GM12878 (cell line): Measurements from ENCODE around the gene NUP62. TPM values are rescaled to one million over a fixed set of nuclear protein-coding genes. Genes with fewer than 3 reads are reported as not detected.

Experiments used
- ATAC-seq: fragments of 200-7000 bp; cut with Tn5 transposase; 3 replicates; pipeline ENCODE4 v1.9.1; 2020; ENCODE audit warnings: mild to moderate bottlenecking, moderate library complexity
- BruUV-seq: library from RNA; stranded (reverse); fragments of 400-500 nt; replicated peaks from 2 replicates; lab custom pipeline; 2021; lab: Mats Ljungman, UMichigan
- CTCF ChIA-PET: fragments of 300-600 bp; sonication (Branson Sonifier 250); formaldehyde crosslinking; extraction: SDS; loops from one replicate; lab custom pipeline; 2021; ENCODE audit warnings: inconsistent platforms; lab: Yijun Ruan, JAX
- POLR2A ChIA-PET: fragments of 350-600 bp; formaldehyde crosslinking; extraction: SDS; loops from one replicate; lab custom pipeline; 2021; ENCODE audit warnings: inconsistent platforms; lab: Charles Lee
- RAD21 ChIA-PET: fragments of 300-600 bp; sonication (Branson Sonifier 250); formaldehyde crosslinking; loops from one replicate; lab custom pipeline; 2023; ENCODE audit warnings: antibody characterized with exemption; ENCODE audit not compliant: unreplicated experiment; lab: Charles Lee
- SMC1A ChIA-PET: fragments of 300-600 bp; sonication (Branson Sonifier 250); formaldehyde crosslinking; loops from one replicate; lab custom pipeline; 2023; ENCODE audit not compliant: unreplicated experiment, uncharacterized antibody; lab: Charles Lee
- DNase-seq: peaks from one replicate; pipeline ENCODE4 v3.0.0-alpha.2; 2011; ENCODE audit warnings: low read depth, low spot score
- FAIRE-seq: peaks from 3 replicates; lab custom pipeline; 2011; peaks lifted over from hg19 to GRCh38; lab: Jason Lieb, UNC
- H2AFZ ChIP-seq: 2 replicates; pipeline ENCODE4 v1.6.0; 2011; ENCODE audit warnings: low read depth, low read length, control low read depth; ENCODE audit not compliant: control insufficient read depth
- H3K27ac ChIP-seq: 2 replicates; pipeline ENCODE4 v1.5.1; 2011; ENCODE audit warnings: control low read depth; ENCODE audit not compliant: control insufficient read depth, insufficient read depth
- H3K27me3 ChIP-seq, 2 experiments: replicated peaks in 1 of 2; 2 replicates each; pipeline versions ENCODE4 v1.6.0 to v1.6.1; 2011; ENCODE audit warnings: low read length in 1 of 2; ENCODE audit not compliant: control insufficient read depth in 2 of 2, insufficient read depth in 2 of 2
- H3K36me3 ChIP-seq, 2 experiments: 2 replicates each; pipeline ENCODE4 v1.5.1; 2011; ENCODE audit warnings: low read length in 1 of 2; ENCODE audit not compliant: control insufficient read depth in 2 of 2, insufficient read depth in 2 of 2
- H3K4me1 ChIP-seq: 2 replicates; pipeline ENCODE4 v1.6.1; 2011; ENCODE audit warnings: mild to moderate bottlenecking, low read length, moderate library complexity, mixed read lengths; ENCODE audit not compliant: control insufficient read depth, insufficient read depth
- H3K4me2 ChIP-seq: 2 replicates; pipeline ENCODE4 v1.6.0; 2011; ENCODE audit warnings: control low read depth; ENCODE audit not compliant: control insufficient read depth, insufficient read depth
- H3K4me3 ChIP-seq: fragments of 200-600 bp; sonication (generic); 2 replicates; pipeline ENCODE4 v1.5.1; 2016
- H3K79me2 ChIP-seq: 2 replicates; pipeline ENCODE4 v1.6.0; 2011; ENCODE audit warnings: low read length; ENCODE audit not compliant: control insufficient read depth, insufficient read depth
- H3K9ac ChIP-seq: 2 replicates; pipeline ENCODE4 v1.8.0; 2011; ENCODE audit warnings: low read length, control low read depth, mixed read lengths; ENCODE audit not compliant: control insufficient read depth, insufficient read depth
- H3K9me3 ChIP-seq: replicated peaks from 3 replicates; pipeline ENCODE4 v1.5.1; 2011; ENCODE audit warnings: mild to moderate bottlenecking, low read length; ENCODE audit not compliant: control insufficient read depth, insufficient read depth
- H4K20me1 ChIP-seq: 2 replicates; pipeline ENCODE4 v1.6.0; 2011; ENCODE audit not compliant: control insufficient read depth, insufficient read depth
- ATF7 ChIP-seq: fragments of 450-650 bp; IDR thresholded peaks from 2 replicates; pipeline ENCODE4 v1.6.1; 2016; ENCODE audit warnings: low read depth, mild to moderate bottlenecking
- BCLAF1 ChIP-seq: fragments of 450-650 bp; IDR thresholded peaks from 2 replicates; pipeline ENCODE4 v1.6.1; 2017; ENCODE audit warnings: antibody characterized with exemption, mild to moderate bottlenecking, moderate library complexity
- BHLHE40 ChIP-seq, 2 experiments: fragments of 450-650 bp in 1 of 2; IDR thresholded peaks; 2 replicates each; pipeline ENCODE4 v1.6.1; 2011 to 2017; ENCODE audit warnings: low read depth in 2 of 2, borderline replicate concordance in 1 of 2, improper control_type of control experiment in 1 of 2, low read length in 1 of 2, mild to moderate bottlenecking in 1 of 2
- DPF2 ChIP-seq: fragments of 450-650 bp; IDR thresholded peaks from 2 replicates; pipeline ENCODE4 v1.6.1; 2017; ENCODE audit warnings: mild to moderate bottlenecking
- HSF1 ChIP-seq: fragments of 150-350 bp; IDR thresholded peaks from 2 replicates; pipeline ENCODE4 v1.6.1; 2014; ENCODE audit warnings: mild to moderate bottlenecking, low read depth, low read length
- IKZF1 ChIP-seq: fragments of 450-650 bp; conservative IDR thresholded peaks from 2 replicates; pipeline ENCODE4 v1.6.1; 2017; ENCODE audit warnings: antibody characterized with exemption, mild to moderate bottlenecking
- IKZF2 ChIP-seq, 2 experiments: fragments of 450-650 bp; IDR thresholded peaks; 2 replicates each; pipeline ENCODE4 v1.6.1; 2017; ENCODE audit warnings: mild to moderate bottlenecking in 2 of 2, moderate library complexity in 2 of 2
- MXI1 ChIP-seq: fragments of 150-350 bp; IDR thresholded peaks from 2 replicates; pipeline ENCODE4 v1.6.1; 2011; ENCODE audit warnings: low read depth, mild to moderate bottlenecking, inconsistent platforms, low read length, improper control_type of control experiment
- MYC ChIP-seq: IDR thresholded peaks from 2 replicates; pipeline ENCODE4 v1.6.1; 2011; ENCODE audit warnings: mild to moderate bottlenecking, low read length, moderate library complexity, inconsistent platforms; ENCODE audit not compliant: insufficient read depth, insufficient replicate concordance, insufficient read length, severe bottlenecking
- RAD51 ChIP-seq: fragments of 450-650 bp; IDR thresholded peaks from 2 replicates; pipeline ENCODE4 v1.6.1; 2016; ENCODE audit warnings: moderate library complexity, mild to moderate bottlenecking, inconsistent platforms
- RELA ChIP-seq: fragments of 450-650 bp; IDR thresholded peaks from 2 replicates; pipeline ENCODE4 v1.8.0; 2014; ENCODE audit warnings: borderline replicate concordance; ENCODE audit not compliant: partially characterized antibody
- SP1 ChIP-seq: IDR thresholded peaks from one replicate; pipeline ENCODE4 v1.6.1; 2011; ENCODE audit warnings: low read depth, low read length
- SRF ChIP-seq, 2 experiments: IDR thresholded peaks; 2 replicates each; pipeline ENCODE4 v1.6.1; 2011; ENCODE audit warnings: low read depth in 2 of 2, low read length in 2 of 2, mild to moderate bottlenecking in 1 of 2, moderate library complexity in 1 of 2
- USF1 ChIP-seq: IDR thresholded peaks from 2 replicates; pipeline ENCODE4 v1.6.1; 2011; ENCODE audit warnings: borderline replicate concordance, low read depth, mild to moderate bottlenecking, moderate library complexity, mixed read lengths, low read length; ENCODE audit not compliant: insufficient read depth; ENCODE audit errors: extremely low read length
- YY1 ChIP-seq: IDR thresholded peaks from 2 replicates; pipeline ENCODE4 v1.6.1; 2011; ENCODE audit warnings: low read depth, mild to moderate bottlenecking, low read length
- ZBED1 ChIP-seq: IDR thresholded peaks from 2 replicates; pipeline ENCODE4 v1.6.1; 2016; ENCODE audit warnings: borderline replicate concordance
- WGBS: methylation state at CpG from one replicate; pipeline ENCODE4 v1.1.6; 2016; ENCODE audit warnings: low lambda C conversion rate; ENCODE audit not compliant: insufficient replicate concordance, insufficient coverage; ENCODE audit errors: missing lambda C conversion rate; 5-methylcytosine and 5-hydroxymethylcytosine counted together
- in situ Hi-C: fragments of 300-500 bp; cut with MboI; formaldehyde crosslinking; loops from 9 replicates; pipeline ENCODE4 v1.14.3; 2018; ENCODE audit warnings: mixed read lengths
- intact Hi-C: fragments of 100-400 bp; cut with micrococcal nuclease; formaldehyde crosslinking; loops from one replicate; pipeline ENCODE4 v1.14.2; 2022; ENCODE audit not compliant: unreplicated experiment
- polyA plus RNA-seq, 11 experiments: library from polyadenylated mRNA; depleted of rRNA in 4 of 11; unstranded in 6 of 11; stranded (reverse) in 5 of 11; fragments of >200 nt; fragmentation: Nextera tagmentation in 4 of 11; fragmentation: Illumina TruSeq in 1 of 11; extraction: Ambion mirVana in 4 of 11; extraction: Trizol in 1 of 11; gene quantifications; 1 replicate in 1 of 11; 2 replicates in 10 of 11; pipeline versions ENCODE4 v1.2.1 to v1.2.3, GENCODE V29; 2011 to 2016; ENCODE audit warnings: inconsistent platforms in 2 of 11, missing spikeins in 2 of 11, low read depth in 1 of 11
- total RNA-seq, 4 experiments: library from RNA; depleted of rRNA in 3 of 4; stranded (reverse); fragments of >200 nt in 3 of 4; fragmentation: Illumina TruSeq in 1 of 4; extraction: Trizol in 1 of 4; gene quantifications; 2 replicates each; pipeline versions ENCODE4 v1.2.1 to v1.2.3, GENCODE V29; 2013 to 2021

NUP62 gene
- total and polyA plus RNA-seq, 10 of the 15 experiments (the other 5 are each of a cell fraction or from before 2014, with no cell fraction given), result 19.5 to 110 (median 66.9) TPM

GRCh38 chr19:49876422-49877019 lies 52.8 kb downstream of the NUP62 start:
- H3K4me3 ChIP-seq, result peak overlapping the region; percentile 90
- peaks cover 19% of the 10 kb centered on the region for H3K4me1 ChIP-seq
- H3K4me2 ChIP-seq, result peak overlapping the region; percentile 87
- no peaks in the 10 kb centered on the region for H3K9me3 ChIP-seq
- BruUV-seq, result no TSS peak
- H3K27me3 ChIP-seq, result no peaks in the 10 kb centered on the region
- H2AFZ ChIP-seq, result peak overlapping the region; percentile 97
- peak; percentile 94 for FAIRE-seq
- H3K79me2 ChIP-seq, result peaks cover 25% of the 10 kb centered on the region
- WGBS, result under 1% methylated on average over 45 of the region's 46 CpGs
- POLR2A ChIA-PET, result interaction anchor here (0.6 to 3.0 kb wide), 17 partner anchors 9 to 236 kb away, joined by 3 to 23 read pairs (median 5); partner anchors contain the start of genes AP2A1, ATF5, FUZ and MED25
- intact Hi-C loops, result loop anchor here (1.0 to 5.0 kb wide), 5 partner anchors 14 to 63 kb away; partner anchors contain the start of genes ATF5, FUZ, IL4I1 and NUP62
- H3K36me3 ChIP-seq, result peaks cover 2 to 4% of the 10 kb centered on the region in 2 experiments; a peak in 3 of 4 replicates
- peak overlapping the region; percentile 95 for H3K27ac ChIP-seq
- in situ Hi-C loops, result loop anchor here (25.0 kb wide), 1 partner anchor 1239 kb away; the partner anchor contains the start of genes CA11 and DBP
- peak; percentile 96 for DNase-seq
- SMC1A ChIA-PET, result interaction anchor here (0.9 to 2.1 kb wide), 8 partner anchors 21 to 110 kb away, joined by 3 to 6 read pairs (median 4); partner anchors contain the start of genes ATF5, IL4I1 and MED25
- no peaks in the 10 kb centered on the region for H4K20me1 ChIP-seq
- peak overlapping the region; percentile 84 for H3K9ac ChIP-seq
- peak; percentile 78 for ATAC-seq
- RAD21 ChIA-PET, result interaction anchor here (0.7 to 2.2 kb wide), 12 partner anchors 7 to 59 kb away, joined by 3 to 8 read pairs (median 3); partner anchors contain the start of genes ATF5, MED25, NUP62 and PNKP
- CTCF ChIA-PET, result interaction anchor here (0.9 to 1.4 kb wide), 5 partner anchors 7 to 53 kb away, joined by 3 to 5 read pairs (median 3); partner anchors contain the start of genes ATF5 and NUP62
- TF ChIP-seq MXI1 (peak; percentile 73), USF1 (peak; percentile 53), IKZF2 (IDR thresholded peaks at IDR 0.05) (no peak), BHLHE40 (IDR thresholded peaks at IDR 0.05; ENCODE audit: borderline replicate concordance in 1 of 2, low read depth in 2 of 2, low read length in 1 of 2) (peak; percentile 88 to 97), SRF (IDR thresholded peaks at IDR 0.05; ENCODE audit: low read depth in 2 of 2, low read length in 2 of 2) (0 out of 4 replicates have a peak, but pooled peaks of 1 of the 2 experiments have one; percentile 19), HSF1 (no peak), IKZF1 (peak; percentile 68; the same call in 1 of the 2 replicates), RAD51 (peak; percentile 19; the same call in 1 of the 2 replicates), RELA (peak; percentile 32), MYC (no peak), DPF2 (peak; percentile 47; the same call in 1 of the 2 replicates), BCLAF1 (no peak), YY1 (peak; percentile 97), ZBED1 (no peak), ATF7 (peak; percentile 81), SP1 (peak; percentile 47)
